GM12878 (cell line): Measurements from ENCODE around the gene ZC3H12D.

Experiments used
- BMI1 ChIP-seq: fragments of 450-650 bp; IDR thresholded peaks from 2 replicates; pipeline ENCODE4 v1.6.1; 2016; ENCODE audit warnings: mild to moderate bottlenecking, moderate library complexity, borderline replicate concordance
- CEBPB ChIP-seq, 2 experiments: fragments of 150-350 bp in 1 of 2; IDR thresholded peaks; 2 replicates each; pipeline ENCODE4 v1.6.1; 2012 to 2014; ENCODE audit warnings: low read depth in 2 of 2, low read length in 2 of 2, borderline replicate concordance in 1 of 2, inconsistent platforms in 1 of 2
- GABPA ChIP-seq: IDR thresholded peaks from 2 replicates; pipeline ENCODE4 v1.6.1; 2014; ENCODE audit warnings: antibody characterized with exemption, low read depth, mild to moderate bottlenecking, inconsistent platforms
- IKZF1 ChIP-seq: fragments of 450-650 bp; conservative IDR thresholded peaks from 2 replicates; pipeline ENCODE4 v1.6.1; 2017; ENCODE audit warnings: antibody characterized with exemption, mild to moderate bottlenecking
- POLR2A ChIP-seq: IDR thresholded peaks from 2 replicates; pipeline ENCODE4 v1.6.1; 2011; ENCODE audit warnings: low read depth, mild to moderate bottlenecking, low read length
- POLR2AphosphoS5 ChIP-seq: IDR thresholded peaks from 2 replicates; pipeline ENCODE4 v1.6.1; 2011; ENCODE audit warnings: mild to moderate bottlenecking, low read length, inconsistent platforms
- TF ChIP-seq, protein P1 (sequence below): IDR thresholded peaks from 2 replicates; pipeline ENCODE4 v1.6.1; 2011; ENCODE audit warnings: mild to moderate bottlenecking, low read depth, low read length, moderate library complexity; ENCODE audit not compliant: insufficient replicate concordance
- TF ChIP-seq, protein P2 (sequence below), 3 experiments: IDR thresholded peaks in 2 of 3; conservative IDR thresholded peaks in 1 of 3; 2 replicates each; pipeline ENCODE4 v1.5.1; 2011; ENCODE audit warnings: low read depth in 3 of 3, low read length in 3 of 3, mild to moderate bottlenecking in 3 of 3, control low read depth in 2 of 3, moderate library complexity in 2 of 3, inconsistent platforms in 1 of 3, mixed read lengths in 1 of 3; ENCODE audit not compliant: control insufficient read depth in 2 of 3, insufficient read depth in 1 of 3; ENCODE audit errors: extremely low read depth in 1 of 3
- TF ChIP-seq, protein P3 (sequence below): fragments of 450-650 bp; IDR thresholded peaks from 2 replicates; pipeline ENCODE4 v1.6.1; 2016; ENCODE audit warnings: mild to moderate bottlenecking
- TF ChIP-seq, protein P4 (sequence below): fragments of 450-650 bp; IDR thresholded peaks from 2 replicates; pipeline ENCODE4 v1.6.1; 2016; ENCODE audit warnings: mild to moderate bottlenecking

DNA sequence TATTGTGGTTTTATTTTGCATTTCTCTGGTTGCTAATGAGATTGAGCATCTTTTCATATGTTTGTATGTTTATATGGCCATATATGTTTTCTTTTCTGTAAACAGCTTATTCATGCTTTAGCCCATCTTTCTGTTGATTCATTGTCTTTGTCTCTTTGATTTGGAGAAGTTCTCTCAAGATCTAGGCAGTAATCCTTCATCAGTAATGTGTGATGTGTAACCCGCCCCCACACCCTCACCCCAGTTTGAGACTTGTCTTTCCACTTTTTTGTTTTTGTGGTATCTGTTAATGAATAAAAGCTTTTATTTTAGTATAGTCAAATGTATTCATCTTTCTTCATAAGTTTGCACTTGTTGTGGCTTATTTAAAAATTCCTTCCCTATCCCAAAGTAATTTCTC, 26.0 kb downstream of the ZC3H12D start:
- TF ChIP-seq, protein P1, sequence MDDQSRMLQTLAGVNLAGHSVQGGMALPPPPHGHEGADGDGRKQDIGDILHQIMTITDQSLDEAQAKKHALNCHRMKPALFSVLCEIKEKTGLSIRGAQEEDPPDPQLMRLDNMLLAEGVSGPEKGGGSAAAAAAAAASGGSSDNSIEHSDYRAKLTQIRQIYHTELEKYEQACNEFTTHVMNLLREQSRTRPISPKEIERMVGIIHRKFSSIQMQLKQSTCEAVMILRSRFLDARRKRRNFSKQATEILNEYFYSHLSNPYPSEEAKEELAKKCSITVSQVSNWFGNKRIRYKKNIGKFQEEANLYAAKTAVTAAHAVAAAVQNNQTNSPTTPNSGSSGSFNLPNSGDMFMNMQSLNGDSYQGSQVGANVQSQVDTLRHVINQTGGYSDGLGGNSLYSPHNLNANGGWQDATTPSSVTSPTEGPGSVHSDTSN, result no peak
- TF ChIP-seq, protein P2, sequence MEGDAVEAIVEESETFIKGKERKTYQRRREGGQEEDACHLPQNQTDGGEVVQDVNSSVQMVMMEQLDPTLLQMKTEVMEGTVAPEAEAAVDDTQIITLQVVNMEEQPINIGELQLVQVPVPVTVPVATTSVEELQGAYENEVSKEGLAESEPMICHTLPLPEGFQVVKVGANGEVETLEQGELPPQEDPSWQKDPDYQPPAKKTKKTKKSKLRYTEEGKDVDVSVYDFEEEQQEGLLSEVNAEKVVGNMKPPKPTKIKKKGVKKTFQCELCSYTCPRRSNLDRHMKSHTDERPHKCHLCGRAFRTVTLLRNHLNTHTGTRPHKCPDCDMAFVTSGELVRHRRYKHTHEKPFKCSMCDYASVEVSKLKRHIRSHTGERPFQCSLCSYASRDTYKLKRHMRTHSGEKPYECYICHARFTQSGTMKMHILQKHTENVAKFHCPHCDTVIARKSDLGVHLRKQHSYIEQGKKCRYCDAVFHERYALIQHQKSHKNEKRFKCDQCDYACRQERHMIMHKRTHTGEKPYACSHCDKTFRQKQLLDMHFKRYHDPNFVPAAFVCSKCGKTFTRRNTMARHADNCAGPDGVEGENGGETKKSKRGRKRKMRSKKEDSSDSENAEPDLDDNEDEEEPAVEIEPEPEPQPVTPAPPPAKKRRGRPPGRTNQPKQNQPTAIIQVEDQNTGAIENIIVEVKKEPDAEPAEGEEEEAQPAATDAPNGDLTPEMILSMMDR (IDR thresholded peaks at IDR 0.05 in 2 of 3, conservative IDR thresholded peaks at IDR 0.05 in 1 of 3; ENCODE audit: control insufficient read depth in 2 of 3, extremely low read depth in 1 of 3, insufficient read depth in 1 of 3, low read depth in 3 of 3, low read length in 3 of 3), result no peak
- TF ChIP-seq BMI1, result no peak
- no peak for TF ChIP-seq IKZF1
- TF ChIP-seq, protein P3, sequence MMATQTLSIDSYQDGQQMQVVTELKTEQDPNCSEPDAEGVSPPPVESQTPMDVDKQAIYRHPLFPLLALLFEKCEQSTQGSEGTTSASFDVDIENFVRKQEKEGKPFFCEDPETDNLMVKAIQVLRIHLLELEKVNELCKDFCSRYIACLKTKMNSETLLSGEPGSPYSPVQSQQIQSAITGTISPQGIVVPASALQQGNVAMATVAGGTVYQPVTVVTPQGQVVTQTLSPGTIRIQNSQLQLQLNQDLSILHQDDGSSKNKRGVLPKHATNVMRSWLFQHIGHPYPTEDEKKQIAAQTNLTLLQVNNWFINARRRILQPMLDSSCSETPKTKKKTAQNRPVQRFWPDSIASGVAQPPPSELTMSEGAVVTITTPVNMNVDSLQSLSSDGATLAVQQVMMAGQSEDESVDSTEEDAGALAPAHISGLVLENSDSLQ, result no peak
- TF ChIP-seq, protein P4, sequence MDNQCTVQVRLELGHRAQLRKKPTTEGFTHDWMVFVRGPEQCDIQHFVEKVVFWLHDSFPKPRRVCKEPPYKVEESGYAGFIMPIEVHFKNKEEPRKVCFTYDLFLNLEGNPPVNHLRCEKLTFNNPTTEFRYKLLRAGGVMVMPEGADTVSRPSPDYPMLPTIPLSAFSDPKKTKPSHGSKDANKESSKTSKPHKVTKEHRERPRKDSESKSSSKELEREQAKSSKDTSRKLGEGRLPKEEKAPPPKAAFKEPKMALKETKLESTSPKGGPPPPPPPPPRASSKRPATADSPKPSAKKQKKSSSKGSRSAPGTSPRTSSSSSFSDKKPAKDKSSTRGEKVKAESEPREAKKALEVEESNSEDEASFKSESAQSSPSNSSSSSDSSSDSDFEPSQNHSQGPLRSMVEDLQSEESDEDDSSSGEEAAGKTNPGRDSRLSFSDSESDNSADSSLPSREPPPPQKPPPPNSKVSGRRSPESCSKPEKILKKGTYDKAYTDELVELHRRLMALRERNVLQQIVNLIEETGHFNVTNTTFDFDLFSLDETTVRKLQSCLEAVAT, result no peak
- no peak for TF ChIP-seq CEBPB (IDR thresholded peaks at IDR 0.05; ENCODE audit: borderline replicate concordance in 1 of 2, low read depth in 2 of 2, low read length in 2 of 2)
- TF ChIP-seq GABPA, result no peak
- TF ChIP-seq POLR2AphosphoS5, result no peak
- no peak for TF ChIP-seq POLR2A
